Cortex of kidney (tissue), 1 donor: ENCODE measurements around the gene ATXN7L2.

Experiments
- DNase-seq: peaks from one replicate; lab custom pipeline; 2025; lab: John Stamatoyannopoulos, UW

Gene ATXN7L2

DNA sequence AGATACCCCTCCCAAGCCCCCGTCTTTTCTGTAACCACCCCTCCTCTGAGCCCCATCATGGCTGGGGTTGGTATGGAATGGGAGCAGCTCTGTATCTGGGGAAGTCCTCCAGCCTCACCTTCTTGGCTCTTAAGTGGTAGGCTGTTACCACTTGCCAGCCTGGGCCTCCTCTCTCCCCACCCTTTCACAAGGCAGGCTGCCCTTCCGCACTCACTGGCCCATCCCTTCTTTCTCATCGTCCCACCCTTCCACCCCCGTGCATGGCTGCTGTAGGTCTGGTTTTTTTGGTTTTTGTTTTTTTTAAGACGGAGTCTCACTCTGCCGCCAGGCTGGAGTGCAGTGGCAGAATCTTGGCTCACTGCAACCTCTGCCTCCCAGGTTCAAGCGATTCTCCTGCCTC, 15.4 kb downstream of the ATXN7L2 start:
- DNase-seq: no peak

DNA sequence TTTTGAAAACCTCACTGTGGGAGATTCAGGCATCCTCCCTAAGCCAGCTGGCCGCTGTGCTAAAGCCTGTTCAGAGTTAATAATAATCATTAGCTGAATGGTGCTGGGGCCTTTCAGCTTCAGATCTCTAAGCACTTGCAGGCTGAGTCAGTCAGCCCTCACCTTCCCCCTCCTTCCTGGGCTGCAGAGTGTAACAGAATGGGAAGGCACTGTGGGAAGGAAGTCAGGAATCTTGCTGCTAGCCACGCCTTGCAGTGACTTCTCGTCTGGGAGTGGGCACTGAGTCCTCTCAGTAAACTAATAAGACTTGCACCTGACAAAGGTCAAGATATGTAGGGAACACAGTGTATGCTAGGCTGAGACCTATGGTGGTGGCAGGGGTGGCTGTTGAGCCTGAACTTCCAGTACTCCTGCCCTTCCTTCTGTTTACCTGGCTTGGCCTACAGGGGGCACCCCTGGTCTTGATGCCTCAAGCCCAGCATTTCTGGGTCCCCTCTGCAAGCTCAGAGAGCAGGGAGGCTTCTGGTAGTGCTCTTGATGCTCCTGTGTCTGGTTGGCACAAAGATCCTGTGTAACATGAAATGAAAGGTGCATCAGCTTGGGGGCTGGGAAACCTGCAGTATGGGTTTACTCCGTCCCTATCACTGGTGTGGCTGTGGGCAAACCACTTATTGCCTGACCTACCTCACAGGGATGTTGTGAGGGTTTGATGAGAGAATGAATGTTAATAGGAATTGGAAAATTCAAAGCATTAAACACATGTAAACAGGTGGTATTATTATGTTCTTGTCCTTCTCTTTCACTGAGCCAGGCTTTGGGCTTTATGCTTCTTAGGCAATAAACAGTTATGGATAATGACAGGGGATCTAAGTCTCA, 16.2 kb downstream of the ATXN7L2 start:
- DNase-seq: no peak

DNA sequence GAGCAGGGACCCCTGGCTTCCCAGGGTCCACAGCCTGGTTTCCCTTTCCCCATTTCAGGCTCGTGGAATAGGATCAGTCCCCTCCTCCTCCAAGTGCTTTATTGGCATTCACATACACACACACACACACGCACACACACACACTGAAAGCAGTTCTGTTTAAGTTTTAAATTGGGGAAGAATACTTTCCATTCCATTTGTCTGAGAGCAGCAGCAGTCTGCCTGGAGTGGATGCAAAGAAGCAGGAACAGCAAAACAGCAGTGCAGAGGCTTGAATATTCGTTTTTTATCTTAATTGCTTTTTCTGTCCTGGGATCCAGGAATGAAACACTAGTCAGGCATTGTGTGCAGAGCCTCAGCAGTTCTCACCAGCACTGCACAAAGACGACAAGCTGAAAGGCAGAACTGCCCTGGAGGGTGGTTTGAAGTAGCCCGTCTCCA, 17.3 kb downstream of the ATXN7L2 start:
- DNase-seq: no peak

DNA sequence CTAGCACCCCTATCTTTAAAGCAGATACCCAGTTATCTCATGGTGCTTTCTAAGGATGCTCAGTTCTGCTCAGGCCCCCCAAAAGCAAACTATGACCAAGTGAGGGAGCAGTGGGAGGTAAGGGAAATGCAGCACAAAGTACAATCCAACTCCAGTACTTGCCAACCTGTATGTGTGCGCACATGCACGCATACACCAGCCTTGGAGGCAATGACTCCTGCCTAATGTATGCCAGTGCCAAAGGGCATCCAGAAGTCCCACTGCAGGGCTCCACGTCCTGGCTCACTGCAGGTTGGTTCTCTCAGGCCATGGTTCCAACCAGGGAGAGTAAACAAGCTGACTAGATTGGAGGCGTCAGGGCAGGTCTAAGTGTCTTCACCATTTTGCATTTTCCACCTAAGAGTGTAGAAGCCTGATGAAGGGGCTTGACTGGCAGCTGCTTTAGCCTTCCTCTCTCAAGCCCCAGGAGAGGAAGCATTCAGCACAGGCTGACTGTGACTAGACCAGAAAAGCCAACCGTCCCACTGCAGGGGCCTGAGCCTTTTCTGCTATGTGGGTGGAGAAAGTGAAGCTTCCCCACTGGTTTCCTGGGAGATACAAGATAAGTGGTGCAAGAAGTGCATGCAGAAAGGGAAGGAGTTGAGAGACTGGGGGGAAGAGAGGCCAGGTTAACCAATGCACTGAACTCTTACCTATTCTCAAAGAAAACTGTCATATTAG, 18.1 kb downstream of the ATXN7L2 start:
- DNase-seq: no peak

DNA sequence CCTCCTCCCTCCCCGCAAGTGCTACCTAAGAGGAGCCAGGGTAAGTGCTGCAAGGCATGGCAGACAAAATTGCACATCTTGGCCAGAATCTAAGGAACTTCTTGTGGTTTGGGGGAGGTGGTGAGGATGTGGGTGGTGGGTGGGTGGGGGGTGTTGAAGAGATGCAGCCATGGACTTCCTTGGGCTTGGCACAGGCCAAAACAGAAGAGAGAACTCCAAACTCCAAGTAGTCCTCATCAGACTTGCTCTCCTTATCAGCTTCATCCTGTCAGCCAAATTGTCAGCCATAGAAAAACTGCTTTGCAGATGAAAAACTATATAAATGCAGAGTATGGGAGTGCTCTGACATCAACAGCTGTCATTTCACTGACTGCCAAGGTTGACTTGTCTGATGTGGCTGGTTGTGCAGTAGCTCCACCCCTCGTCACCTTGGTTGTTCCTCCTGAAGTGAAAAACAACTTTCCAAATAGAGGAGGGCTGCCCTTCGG, 18.7 kb downstream of the ATXN7L2 start:
- DNase-seq: no peak

DNA sequence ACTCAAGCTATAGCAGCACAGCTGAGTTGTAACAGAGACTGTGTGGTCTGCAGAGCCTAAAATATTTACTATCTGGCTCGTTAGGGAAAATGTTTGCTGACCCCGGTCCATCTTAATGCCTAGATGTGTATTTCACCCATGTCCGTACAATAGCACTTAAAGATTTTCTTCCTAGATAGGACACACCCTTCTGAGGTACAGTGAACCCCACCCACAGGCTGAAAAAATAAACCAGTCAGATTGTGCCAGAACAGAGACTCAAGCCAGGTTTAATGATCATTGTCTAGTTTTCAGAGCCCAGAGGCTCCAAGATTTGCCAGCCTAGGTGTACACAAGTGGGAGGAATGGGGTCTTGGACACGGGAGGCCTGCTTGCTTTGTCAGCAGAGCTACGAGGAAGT, 20.2 kb downstream of the ATXN7L2 start:
- DNase-seq: no peak

DNA sequence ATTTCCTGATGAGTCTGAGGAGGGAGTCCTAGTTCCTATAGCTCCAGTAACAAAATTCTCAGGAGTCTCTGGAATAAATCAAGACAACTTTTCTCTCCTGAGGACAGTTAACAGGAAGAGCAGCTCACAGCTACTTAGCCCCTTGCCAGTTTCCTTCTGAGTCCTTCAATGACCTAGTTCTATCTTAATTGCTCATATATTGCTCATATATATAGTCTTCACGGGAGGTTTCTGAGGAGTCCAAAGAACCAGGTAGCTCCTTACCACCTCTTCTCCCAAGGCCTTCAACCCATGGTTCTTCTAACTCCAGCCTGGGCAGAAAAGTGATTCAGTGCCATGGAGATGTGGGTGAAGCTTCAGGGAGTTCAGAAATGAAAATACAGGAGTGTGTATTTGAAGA, 21.3 kb downstream of the ATXN7L2 start:
- no peak for DNase-seq

DNA sequence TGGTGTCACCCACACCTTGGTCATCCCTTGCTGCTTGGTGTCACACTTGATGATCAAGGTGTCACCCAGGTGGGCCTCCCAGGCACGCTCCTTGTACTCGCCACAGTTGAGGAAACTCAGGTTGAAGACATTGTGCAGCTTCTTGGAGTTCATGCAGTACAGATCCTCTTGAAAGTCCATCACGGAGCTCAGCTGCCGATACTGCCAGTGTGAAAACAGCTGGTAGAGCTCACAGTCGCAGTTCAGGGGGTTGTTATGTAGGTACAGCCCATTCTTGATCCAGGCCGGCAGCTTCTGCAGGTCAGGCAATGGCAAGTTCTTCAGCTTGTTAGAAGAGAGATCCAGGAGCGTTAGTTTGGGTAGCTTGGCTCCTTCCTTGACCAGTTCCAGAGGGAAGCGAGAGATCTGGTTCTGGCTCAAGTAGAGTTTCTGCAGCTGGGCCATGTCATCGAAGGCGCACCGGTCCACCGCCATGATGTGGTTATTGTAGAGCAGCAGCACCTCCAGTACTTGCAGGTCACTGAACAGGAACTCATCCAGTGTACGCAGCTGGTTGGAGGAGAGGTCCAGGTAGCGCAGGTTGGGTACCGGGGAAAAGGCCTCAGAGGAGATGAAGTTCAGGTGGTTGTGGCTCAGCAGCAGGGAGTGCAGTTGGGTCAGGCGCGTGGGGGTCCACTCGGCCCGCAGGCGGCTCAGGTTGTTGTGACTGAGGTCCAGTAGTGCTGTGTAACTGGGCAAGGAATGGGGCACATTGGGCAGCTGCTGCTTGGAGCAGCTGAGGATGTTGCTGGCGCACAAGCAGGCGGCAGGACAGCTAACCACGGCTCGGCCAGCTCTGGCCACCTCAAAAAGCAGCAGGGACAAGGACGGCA, 24.5 kb downstream of the ATXN7L2 start:
- DNase-seq: no peak

DNA sequence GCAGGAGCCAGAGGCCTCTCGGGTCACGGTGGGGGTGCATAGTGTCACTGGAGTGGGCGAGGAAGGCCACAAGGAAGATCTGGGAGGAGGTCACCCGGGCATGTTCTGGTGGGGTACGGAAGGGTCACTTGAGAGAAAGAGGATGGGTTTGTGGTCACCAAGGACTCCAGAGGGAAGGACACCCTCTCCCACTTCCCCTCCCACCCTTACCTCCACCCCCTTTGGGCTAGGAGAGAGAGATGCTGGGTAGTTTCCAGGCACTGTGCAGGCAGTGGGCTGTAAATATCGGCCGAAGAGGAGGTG, 25.1 kb downstream of the ATXN7L2 start:
- DNase-seq: no peak

DNA sequence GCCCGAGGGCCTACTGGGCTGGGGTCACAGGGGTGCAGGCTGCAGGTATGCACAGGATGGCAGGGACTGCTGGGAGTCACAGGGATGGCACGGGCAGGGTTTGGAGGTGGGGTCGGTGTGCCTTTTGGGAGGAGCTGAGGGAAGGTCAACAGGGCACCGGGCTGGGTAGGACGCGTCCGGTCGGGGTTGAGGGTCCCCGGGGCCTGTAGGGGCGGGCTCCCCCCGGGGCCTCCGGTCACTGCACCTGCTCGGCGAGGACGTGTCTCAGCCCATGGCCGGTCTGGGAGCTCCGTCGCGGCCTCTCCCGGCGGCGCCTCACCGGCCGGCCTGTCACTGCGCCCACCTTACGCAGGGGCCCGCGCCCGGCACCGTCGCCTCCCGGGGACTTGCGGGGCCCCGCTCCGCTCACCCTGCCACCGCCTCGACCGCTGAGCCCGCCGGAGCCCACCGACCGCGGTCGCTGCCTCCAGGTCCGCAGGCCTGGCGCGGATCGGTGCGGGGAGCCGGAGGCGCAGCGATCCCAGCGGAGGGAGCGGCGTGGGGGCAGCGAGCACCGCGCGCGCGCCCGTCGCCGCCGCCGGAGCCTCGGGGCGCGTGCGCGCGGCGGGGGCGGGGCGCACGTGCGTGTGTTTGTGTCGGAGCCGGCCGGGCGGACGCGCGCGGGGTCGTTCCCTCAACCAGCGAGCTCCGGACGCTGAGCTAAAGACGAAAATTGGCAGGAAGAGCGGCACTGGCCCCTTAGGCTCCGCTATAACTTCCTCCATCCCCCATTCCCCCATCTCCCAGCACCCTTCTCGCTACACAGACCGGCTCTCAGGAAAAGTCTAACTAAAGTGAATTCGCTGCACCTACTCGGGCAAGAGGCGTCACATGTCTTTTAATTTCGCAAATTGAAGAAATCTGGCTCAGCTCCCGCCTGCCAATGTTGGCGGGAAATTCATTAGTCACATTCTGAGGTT, 25.8 kb downstream of the ATXN7L2 start, which contains the start of gene AMIGO1:
AMIGO1 (minus strand) TSS at position 552 of the 959 bp plus-strand sequence. CDS start 815 bp downstream, outside the sequence.
- no peak for DNase-seq

DNA sequence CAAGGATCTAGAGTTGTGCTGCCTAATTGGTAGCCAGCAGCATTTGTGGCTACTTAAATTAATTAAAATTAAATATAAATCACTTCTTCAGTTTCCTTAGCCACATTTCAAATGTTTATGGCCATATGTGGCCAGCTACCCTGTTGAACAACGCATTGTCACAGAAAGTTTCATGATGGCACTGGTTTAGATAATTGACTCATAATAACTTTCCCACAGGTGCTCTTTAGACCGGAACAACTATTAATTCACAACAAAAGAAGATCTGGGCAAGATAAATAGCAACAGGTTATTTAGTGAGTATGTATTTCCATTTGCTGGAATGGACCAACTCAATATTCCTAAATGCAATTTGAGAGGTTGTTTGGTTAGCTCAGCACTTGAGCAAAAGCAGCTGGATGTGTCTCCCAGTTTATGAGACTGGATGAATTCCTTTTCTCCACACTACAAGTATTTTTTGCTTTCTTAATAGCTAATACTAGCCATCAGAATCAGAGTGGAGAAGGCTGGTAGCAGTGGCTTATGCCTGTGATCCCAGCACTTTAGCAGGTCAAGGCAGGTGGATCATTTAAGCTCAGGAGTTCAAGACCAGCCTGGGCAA, 29.5 kb downstream of the ATXN7L2 start:
- DNase-seq: no peak

DNA sequence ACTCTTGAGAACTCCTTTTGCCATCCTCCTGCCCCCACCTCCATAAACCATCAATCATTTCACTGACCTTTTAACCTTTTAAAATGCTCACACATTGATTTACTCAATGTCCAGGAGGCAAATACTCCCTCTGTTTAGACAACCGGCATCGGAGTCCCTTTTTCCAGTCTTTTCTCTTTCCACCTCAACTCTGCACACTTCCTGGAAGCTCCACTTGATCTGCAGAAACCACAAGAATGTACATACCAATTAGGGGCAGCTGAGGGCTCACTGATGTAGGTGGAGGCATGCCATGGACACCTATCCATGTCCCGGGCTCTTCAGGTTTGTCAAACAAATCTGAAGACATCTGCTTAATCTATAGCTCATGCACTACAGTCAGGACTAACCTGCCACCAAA, 31.1 kb downstream of the ATXN7L2 start:
- no peak for DNase-seq

DNA sequence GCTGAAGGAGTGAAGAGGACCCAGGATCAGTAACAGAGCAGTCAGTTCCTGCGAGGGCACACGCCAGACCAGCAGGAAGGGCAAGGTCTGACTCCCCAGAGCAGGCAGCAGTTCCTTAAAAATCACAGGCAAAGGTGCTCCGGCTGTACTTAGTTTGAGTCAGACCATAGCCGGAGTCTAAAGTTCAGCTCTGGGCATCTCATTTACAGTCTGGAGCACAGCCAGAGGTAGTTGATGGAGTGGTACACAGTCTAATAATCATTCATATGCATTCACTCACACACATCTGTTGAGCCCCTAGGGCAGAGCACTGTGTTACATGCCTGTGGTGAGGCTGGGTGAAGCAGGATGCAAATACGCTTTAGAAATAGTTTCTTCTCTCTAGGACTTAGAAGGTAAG, 33.2 kb downstream of the ATXN7L2 start:
- DNase-seq: no peak

DNA sequence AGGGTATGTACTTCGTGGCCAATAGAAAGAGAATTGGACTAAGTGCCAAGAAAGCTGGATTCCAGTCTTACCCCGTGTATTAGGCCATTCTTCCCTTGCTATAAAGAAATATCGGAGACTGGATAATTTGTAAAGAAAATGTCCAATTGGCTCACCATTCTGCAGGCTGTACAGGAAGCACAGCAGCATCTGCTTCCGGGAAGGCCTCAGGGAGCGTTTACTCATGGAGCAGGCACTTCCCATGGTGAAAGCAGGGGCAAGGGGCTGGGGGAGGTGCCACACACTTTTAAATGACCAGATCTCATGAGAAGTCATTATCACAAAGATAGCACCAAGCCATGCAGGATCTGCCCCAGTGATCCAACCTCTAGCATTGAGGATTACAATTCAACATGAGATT, 33.6 kb downstream of the ATXN7L2 start:
- DNase-seq: no peak

DNA sequence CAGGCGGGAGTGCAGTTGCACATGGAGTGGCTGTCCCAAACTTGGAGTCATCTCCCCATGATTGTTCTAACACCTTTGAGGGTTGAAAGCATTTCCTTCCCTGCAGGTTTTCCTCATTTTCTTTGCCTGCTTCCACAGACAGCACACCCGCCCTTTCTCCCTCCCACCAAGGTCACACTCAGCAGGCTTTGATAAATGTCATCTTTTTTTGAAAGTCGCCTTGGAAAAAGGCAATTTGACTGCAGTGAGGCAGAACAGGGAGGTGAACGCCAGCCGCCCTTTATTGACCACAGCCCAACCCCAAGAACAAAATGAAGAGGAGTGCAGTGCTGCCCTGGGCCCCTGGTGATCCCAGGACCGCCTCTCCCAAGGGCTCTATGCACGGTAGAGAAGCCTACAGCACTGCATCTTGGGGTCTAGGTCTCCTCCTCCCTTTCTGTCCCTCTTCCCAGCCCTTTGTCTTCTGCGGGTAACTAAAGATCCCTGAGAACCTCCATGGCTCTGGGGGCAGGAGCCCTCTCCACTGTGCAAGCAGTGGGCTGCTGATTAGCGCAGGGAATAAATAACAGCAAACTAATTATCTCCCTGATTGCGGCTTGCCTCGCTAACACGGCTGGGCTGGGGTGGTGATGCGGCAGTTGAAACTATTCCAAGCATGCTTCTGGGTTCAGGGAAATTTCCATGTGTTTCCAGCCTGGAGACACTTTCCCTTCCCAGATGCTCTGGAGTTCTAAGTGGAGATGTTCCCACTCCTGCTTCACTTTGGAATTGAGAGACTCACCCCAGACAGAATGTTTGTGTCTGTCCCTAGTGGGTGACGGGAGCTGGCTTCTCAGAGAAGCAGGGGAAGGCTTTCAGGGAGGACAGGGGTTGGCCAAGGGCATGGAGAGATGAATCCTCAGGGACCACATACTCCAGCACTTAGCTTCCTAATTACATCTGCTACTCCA, 37.6 kb downstream of the ATXN7L2 start:
- DNase-seq: no peak

DNA sequence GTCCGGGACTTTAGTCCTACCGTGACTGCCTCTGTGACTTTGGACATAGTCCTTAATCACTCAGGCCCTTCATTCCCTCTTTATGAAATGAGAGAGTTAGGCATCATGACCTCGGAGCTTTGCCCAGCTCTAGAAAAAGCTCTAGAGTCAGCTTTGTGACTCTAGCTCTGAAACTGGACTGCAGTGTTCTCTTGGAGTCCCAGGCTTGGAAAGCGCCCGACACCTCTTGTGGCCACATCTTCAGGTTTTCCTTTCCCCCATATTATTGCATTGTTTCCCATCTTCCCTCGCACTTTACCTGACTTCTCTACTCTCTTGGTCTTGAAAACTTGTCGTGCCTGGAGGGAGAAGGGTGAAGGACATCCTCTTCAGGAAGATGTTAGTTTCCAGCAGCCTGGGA, 38.3 kb downstream of the ATXN7L2 start:
- no peak for DNase-seq

DNA sequence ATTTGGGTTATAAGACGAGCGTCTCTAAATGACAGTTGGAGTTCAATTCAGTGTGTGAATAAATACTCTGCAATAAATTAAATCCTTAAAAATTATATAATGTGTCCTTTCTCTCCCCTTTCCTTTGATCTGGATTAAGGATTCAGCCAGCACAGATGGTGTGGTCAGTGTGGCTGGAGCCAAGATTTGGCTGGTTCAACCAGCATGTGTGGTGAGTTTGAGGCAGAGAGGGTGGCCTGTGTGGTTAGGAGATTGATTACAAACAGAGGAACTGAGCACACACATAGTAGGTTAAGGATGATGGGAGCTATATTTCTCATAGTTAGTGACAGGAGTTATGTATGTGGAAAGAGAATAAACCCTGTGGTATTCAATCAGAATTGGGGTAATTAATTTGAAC, 40.0 kb downstream of the ATXN7L2 start:
- no peak for DNase-seq

DNA sequence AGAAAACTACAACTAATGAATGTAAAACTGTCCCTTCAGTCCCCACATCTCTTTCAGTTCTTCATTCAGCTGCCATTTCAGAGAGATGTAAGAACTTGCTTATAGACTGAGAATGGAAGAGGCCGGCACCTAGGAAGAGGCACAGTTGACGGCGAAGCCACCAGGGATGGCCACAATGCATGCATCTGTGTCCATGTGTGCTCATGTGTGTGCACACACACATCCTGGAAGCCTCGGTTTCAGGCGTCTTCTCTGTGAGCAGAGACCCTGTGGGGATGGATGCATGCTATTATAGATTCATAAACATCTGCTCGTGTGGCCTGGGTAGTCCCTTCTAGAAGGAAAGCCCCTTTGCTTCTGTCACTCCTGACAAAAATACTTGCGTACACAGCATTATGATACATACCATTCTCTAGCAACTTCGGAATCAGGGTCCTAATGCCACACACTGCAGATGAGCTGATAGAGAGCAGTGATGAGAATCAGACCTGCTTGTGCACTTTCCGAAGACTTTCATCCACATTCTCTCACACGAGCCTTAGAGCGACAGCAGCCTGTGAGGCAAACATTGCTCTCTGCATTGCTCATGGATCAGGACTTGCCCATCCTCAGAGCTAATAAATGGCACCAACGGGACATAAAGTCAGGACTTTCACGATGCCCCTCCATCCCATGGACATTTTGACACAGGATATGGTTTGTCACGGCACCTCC, 43.5 kb downstream of the ATXN7L2 start:
- DNase-seq: no peak
